GM12891 (cell line): Measurements from ENCODE around the gene CLIP1.
"Not testable (repeated sequence)": the region's sequence is repeated elsewhere in the genome, so short reads cannot be mapped to it uniquely, and the experiment has no call there.

ENCODE experiments used
- POLR2A ChIP-seq: IDR thresholded peaks from 2 replicates; pipeline ENCODE4 v1.6.1; 2011; ENCODE audit warnings: low read depth, low read length, control low read depth
- TAF1 ChIP-seq: IDR thresholded peaks from 2 replicates; pipeline ENCODE4 v1.6.1; 2011; ENCODE audit warnings: low read depth, low read length, control low read depth

- not testable (repeated sequence) for TF ChIP-seq TAF1, POLR2A
Measured at GRCh38 chr12:122260735-122261134, 161.7 kb downstream of the CLIP1 start.
